LNCAP (cell line): Measurements from ENCODE around the gene PNLDC1.

Experiments used
- CTCF ChIP-seq: fragments of 450-650 bp; IDR thresholded peaks from 2 replicates; pipeline ENCODE4 v1.5.1; 2017; ENCODE audit warnings: mild to moderate bottlenecking

PNLDC1 gene

GRCh38 chr6:159800141-159800865, at the start of gene PNLDC1:
TSS of gene PNLDC1 (plus strand) at chr6:159800276. CDS start at chr6:159800308, 32 bp downstream.
- no peak for TF ChIP-seq CTCF

- TF ChIP-seq CTCF: no peak
Measured at GRCh38 chr6:159751448-159751847, 48.6 kb upstream of the PNLDC1 start.

- TF ChIP-seq CTCF: no peak
Measured at GRCh38 chr6:159753081-159753872, 46.8 kb upstream of the PNLDC1 start.

GRCh38 chr6:159754401-159754800, 45.7 kb upstream of the PNLDC1 start:
- TF ChIP-seq CTCF: no peak

- TF ChIP-seq CTCF: no peak
Measured at GRCh38 chr6:159754959-159755914, 44.8 kb upstream of the PNLDC1 start.

- TF ChIP-seq CTCF: no peak
Measured at GRCh38 chr6:159756508-159756907, 43.6 kb upstream of the PNLDC1 start.
